Middle frontal gyrus (tissue), 1 donor: Measurements from ENCODE around the gene OR11G2.
"Not testable (repeated sequence)": the region's sequence is repeated elsewhere in the genome, so short reads cannot be mapped to it uniquely, and the experiment has no call there.

Experiments used
- DNase-seq: peaks from one replicate; pipeline ENCODE4 v3.0.0-alpha.2; 2015; ENCODE audit warnings: low spot score; ENCODE audit errors: extremely low spot score

OR11G2 gene

DNA sequence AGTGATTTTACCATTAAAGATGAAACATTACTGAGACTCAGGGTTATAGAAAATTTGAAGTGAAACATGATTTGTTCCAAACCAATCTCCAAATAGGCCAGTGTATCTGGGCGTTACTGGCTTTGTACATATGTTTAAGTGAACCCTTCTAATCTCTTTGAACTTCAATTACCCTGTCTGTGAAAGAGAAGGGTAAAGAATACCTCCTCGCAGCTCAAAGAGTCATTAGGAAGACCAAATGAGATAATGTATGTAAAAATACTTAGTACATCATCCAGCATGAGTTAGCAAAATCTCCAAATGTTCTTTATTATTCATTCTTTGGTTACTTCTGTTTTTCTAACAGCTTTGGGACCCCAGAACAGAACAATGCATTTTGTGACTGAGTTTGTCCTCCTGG lies 32.7 kb downstream of the OR11G2 start, which contains the start of gene OR11H6:
OR11H6 (plus strand) TSS at position 301 of the 400 bp plus-strand sequence; CDS start at position 301, 0 bp downstream.
- no peak for DNase-seq

- DNase-seq, result no peak
Observed at GRCh38 chr14:20228681-20229080, 38.0 kb downstream of the OR11G2 start, which contains the start of gene OR11H7. TSS of gene OR11H7 (plus strand) at chr14:20228981.

GRCh38 chr14:20235415-20235814 lies 44.7 kb downstream of the OR11G2 start:
- DNase-seq, result not testable (repeated sequence)

DNA sequence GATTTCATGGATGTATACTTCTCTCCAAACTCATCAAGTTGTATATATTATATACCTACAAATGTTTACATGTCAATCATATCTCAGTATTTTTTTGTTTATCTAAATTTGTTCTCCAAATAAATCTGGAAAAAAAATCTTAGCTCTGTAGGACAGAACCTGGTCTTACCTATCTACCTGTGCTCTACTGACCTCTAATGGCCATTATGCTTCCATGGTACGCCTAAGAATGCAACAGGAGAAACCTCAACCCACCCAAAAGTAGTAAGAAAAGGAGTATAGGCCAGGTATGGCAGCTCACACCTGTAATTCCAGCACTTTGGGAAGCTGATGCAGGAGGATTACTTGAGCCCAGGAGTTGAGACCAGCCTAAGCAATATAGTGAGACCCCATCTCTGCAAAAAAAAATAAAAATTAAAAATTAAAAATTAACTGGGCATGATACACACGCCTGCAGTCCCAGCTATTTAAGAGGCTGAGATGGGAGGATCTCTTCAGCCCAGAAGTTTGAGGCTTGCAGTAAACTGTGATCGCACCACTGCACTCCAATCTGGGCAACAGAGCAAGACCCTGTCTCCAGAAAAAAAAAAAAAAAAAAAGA lies 57.0 kb downstream of the OR11G2 start:
- no peak for DNase-seq
